Epidermal melanocyte (primary cell): Measurements from ENCODE around the gene FMNL2.

Experiments
- DNase-seq: peaks from one replicate; pipeline ENCODE4 v3.0.0; 2011; ENCODE audit warnings: low spot score; ENCODE audit not compliant: insufficient read length

The FMNL2 gene

GRCh38 chr2:152578573-152578972 lies 243.6 kb downstream of the FMNL2 start:
- no peak for DNase-seq

GRCh38 chr2:152580714-152581113 lies 245.7 kb downstream of the FMNL2 start:
- DNase-seq, result no peak

GRCh38 chr2:152581360-152581759 lies 246.4 kb downstream of the FMNL2 start:
- DNase-seq, result no peak

- no peak for DNase-seq
Measured at GRCh38 chr2:152582081-152582480, 247.1 kb downstream of the FMNL2 start.

- DNase-seq, result no peak
Measured at GRCh38 chr2:152583512-152584229, 248.7 kb downstream of the FMNL2 start.

GRCh38 chr2:152584301-152584700 lies 249.3 kb downstream of the FMNL2 start:
- DNase-seq, result no peak

- DNase-seq, result peak; percentile 54
Measured at GRCh38 chr2:152585830-152586484, 251.0 kb downstream of the FMNL2 start.

- DNase-seq, result no peak
Measured at GRCh38 chr2:152587187-152587947, 252.4 kb downstream of the FMNL2 start.

- DNase-seq, result no peak
Measured at GRCh38 chr2:152588998-152589397, 254.0 kb downstream of the FMNL2 start.

- no peak for DNase-seq
Measured at GRCh38 chr2:152594022-152594766, 259.2 kb downstream of the FMNL2 start.

GRCh38 chr2:152594792-152595191 lies 259.8 kb downstream of the FMNL2 start:
- no peak for DNase-seq

- no peak for DNase-seq
Measured at GRCh38 chr2:152598975-152599759, 264.2 kb downstream of the FMNL2 start.

- no peak for DNase-seq
Measured at GRCh38 chr2:152600051-152600657, 265.2 kb downstream of the FMNL2 start.

- DNase-seq, result no peak
Measured at GRCh38 chr2:152600697-152601096, 265.7 kb downstream of the FMNL2 start.

- no peak for DNase-seq
Measured at GRCh38 chr2:152602750-152603149, 267.8 kb downstream of the FMNL2 start.

GRCh38 chr2:152603166-152603565 lies 268.2 kb downstream of the FMNL2 start:
- DNase-seq, result no peak

- DNase-seq, result no peak
Measured at GRCh38 chr2:152606081-152606480, 271.1 kb downstream of the FMNL2 start.

- DNase-seq, result no peak
Measured at GRCh38 chr2:152606941-152607340, 272.0 kb downstream of the FMNL2 start.

- DNase-seq, result no peak
Measured at GRCh38 chr2:152607793-152608300, 272.9 kb downstream of the FMNL2 start.

GRCh38 chr2:152609154-152609553 lies 274.2 kb downstream of the FMNL2 start:
- DNase-seq, result no peak
